HepG2 (cell line): ENCODE results near the gene ZNF546. TPM values are rescaled to one million over a fixed set of nuclear protein-coding genes. Genes with fewer than 3 reads are reported as not detected.

Experiments used
- ARID2 ChIP-seq: sonication (generic); formaldehyde crosslinking; IDR thresholded peaks from 2 replicates; pipeline ENCODE4 v1.8.1; 2022; ENCODE audit warnings: mild to moderate bottlenecking, missing genetic modification reagents, borderline replicate concordance
- CREM ChIP-seq, 2 experiments: sonication (generic) in 1 of 2; formaldehyde crosslinking in 1 of 2; IDR thresholded peaks; 2 replicates each; pipeline versions ENCODE4 v1.4.0 to v1.6.1; 2016 to 2020; ENCODE audit warnings: antibody characterized with exemption in 1 of 2, mild to moderate bottlenecking in 1 of 2, missing genetic modification reagents in 1 of 2
- FOXA1 ChIP-seq, 2 experiments: fragments of 450-650 bp in 1 of 2; sonication (generic) in 1 of 2; formaldehyde crosslinking in 1 of 2; IDR thresholded peaks; 2 replicates each; pipeline versions ENCODE4 v1.4.0 to v1.6.1; 2016 to 2020; ENCODE audit warnings: missing genetic modification reagents in 1 of 2
- HHEX ChIP-seq: IDR thresholded peaks from 2 replicates; pipeline ENCODE4 v1.6.1; 2016; ENCODE audit warnings: control low read depth
- HOXA9 ChIP-seq: sonication (generic); formaldehyde crosslinking; IDR thresholded peaks from 2 replicates; pipeline ENCODE4 v1.8.1; 2022; ENCODE audit warnings: missing genetic modification reagents, mild to moderate bottlenecking, moderate library complexity, borderline replicate concordance
- KDM1A ChIP-seq: IDR thresholded peaks from 2 replicates; pipeline ENCODE4 v1.6.1; 2016; ENCODE audit warnings: missing compliant biosample characterization
- MYC ChIP-seq: sonication (generic); formaldehyde crosslinking; IDR thresholded peaks from 2 replicates; pipeline ENCODE4 v1.9.0; 2021; ENCODE audit warnings: missing genetic modification reagents, borderline replicate concordance
- NCOA2 ChIP-seq: sonication (generic); formaldehyde crosslinking; IDR thresholded peaks from 2 replicates; pipeline ENCODE4 v1.8.0; 2022; ENCODE audit warnings: inconsistent platforms
- NFE2L1 ChIP-seq: sonication (generic); formaldehyde crosslinking; IDR thresholded peaks from 2 replicates; pipeline ENCODE4 v1.4.0; 2020; ENCODE audit warnings: missing genetic modification reagents, mild to moderate bottlenecking, borderline replicate concordance
- NONO ChIP-seq, 2 experiments: fragments of 450-650 bp in 1 of 2; sonication (generic) in 1 of 2; formaldehyde crosslinking in 1 of 2; IDR thresholded peaks in 1 of 2; conservative IDR thresholded peaks in 1 of 2; 2 replicates each; pipeline versions ENCODE4 v1.6.1 to v1.8.0; 2017 to 2022; ENCODE audit warnings: mild to moderate bottlenecking in 1 of 2, missing genetic modification reagents in 1 of 2, moderate library complexity in 1 of 2
- NPAS2 ChIP-seq: sonication (generic); formaldehyde crosslinking; IDR thresholded peaks from 2 replicates; pipeline ENCODE4 v1.8.0; 2022; ENCODE audit warnings: mild to moderate bottlenecking, missing genetic modification reagents, borderline replicate concordance
- PCBP2 ChIP-seq: fragments of 200-400 bp; formaldehyde crosslinking; optimal IDR thresholded peaks from 2 replicates; pipeline ENCODE3; 2018; ENCODE audit warnings: low read length, low read depth; ENCODE audit not compliant: poor library complexity, severe bottlenecking
- SIN3A ChIP-seq: IDR thresholded peaks from 2 replicates; pipeline ENCODE4 v1.6.1; 2011; ENCODE audit warnings: low read depth, mild to moderate bottlenecking, control low read depth, low read length, borderline replicate concordance
- STAG1 ChIP-seq: sonication (generic); formaldehyde crosslinking; IDR thresholded peaks from 2 replicates; pipeline ENCODE4 v1.4.0; 2020; ENCODE audit warnings: missing genetic modification reagents
- ZNF225 ChIP-seq: sonication (generic); formaldehyde crosslinking; IDR thresholded peaks from 2 replicates; pipeline ENCODE4 v1.4.0; 2020; ENCODE audit warnings: mild to moderate bottlenecking, missing genetic modification reagents
- ZNF3 ChIP-seq: IDR thresholded peaks from 2 replicates; pipeline ENCODE4 v1.7.0; 2017; ENCODE audit warnings: inconsistent platforms
- ZNF446 ChIP-seq: sonication (generic); formaldehyde crosslinking; IDR thresholded peaks from 2 replicates; pipeline ENCODE4 v1.5.0; 2020; ENCODE audit warnings: mild to moderate bottlenecking, missing genetic modification reagents
- ZNF790 ChIP-seq: sonication (generic); formaldehyde crosslinking; IDR thresholded peaks from 2 replicates; pipeline ENCODE4 v1.8.0; 2022; ENCODE audit warnings: missing genetic modification reagents, mild to moderate bottlenecking, borderline replicate concordance
- ZSCAN25 ChIP-seq: sonication (generic); formaldehyde crosslinking; IDR thresholded peaks from 2 replicates; pipeline ENCODE4 v1.8.0; 2022; ENCODE audit warnings: mild to moderate bottlenecking, missing genetic modification reagents
- polyA plus RNA-seq, 8 experiments: library from polyadenylated mRNA; depleted of rRNA in 3 of 8; stranded (reverse) in 7 of 8; unstranded in 1 of 8; fragments of >200 nt; fragmentation: Illumina TruSeq in 4 of 8; extraction: Trizol in 4 of 8; gene quantifications; 2 replicates each; pipeline versions ENCODE4 v1.2.1 to v1.2.3, GENCODE V29; 2011 to 2016; ENCODE audit warnings: low read depth in 4 of 8, missing spikeins in 1 of 8, mixed read lengths in 1 of 8; ENCODE audit not compliant: insufficient read depth in 1 of 8
- total RNA-seq, 5 experiments: library from RNA; depleted of rRNA; stranded (reverse); fragments of >200 nt; fragmentation: Illumina TruSeq; extraction: Trizol; gene quantifications; 2 replicates each; pipeline ENCODE4 v1.2.3, GENCODE V29; 2016; ENCODE audit warnings: low read depth in 1 of 5
- TF ChIP-seq, protein P1 (sequence below), 2 experiments: sonication (generic) in 1 of 2; formaldehyde crosslinking in 1 of 2; IDR thresholded peaks; 2 replicates each; pipeline versions ENCODE4 v1.4.0 to v1.6.1; 2018 to 2020; ENCODE audit warnings: missing genetic modification reagents in 2 of 2, borderline replicate concordance in 1 of 2, low read depth in 1 of 2, mild to moderate bottlenecking in 1 of 2, missing biosample characterization in 1 of 2
- TF ChIP-seq, protein P2 (sequence below): sonication (generic); formaldehyde crosslinking; IDR thresholded peaks from 2 replicates; pipeline ENCODE4 v1.5.0; 2020; ENCODE audit warnings: missing genetic modification reagents
- TF ChIP-seq, protein P3 (sequence below): sonication (generic); formaldehyde crosslinking; IDR thresholded peaks from 2 replicates; pipeline ENCODE4 v1.5.1; 2020; ENCODE audit warnings: mild to moderate bottlenecking, missing genetic modification reagents, moderate library complexity
- TF ChIP-seq, protein P4 (sequence below): sonication (generic); formaldehyde crosslinking; conservative IDR thresholded peaks from 2 replicates; pipeline ENCODE4 v1.4.0; 2020; ENCODE audit warnings: missing genetic modification reagents

The ZNF546 gene
- total and polyA plus RNA-seq, 2 of the 13 experiments (the other 11 are each of a cell fraction or from before 2014, with no cell fraction given): 2.2 to 4.1 TPM

DNA sequence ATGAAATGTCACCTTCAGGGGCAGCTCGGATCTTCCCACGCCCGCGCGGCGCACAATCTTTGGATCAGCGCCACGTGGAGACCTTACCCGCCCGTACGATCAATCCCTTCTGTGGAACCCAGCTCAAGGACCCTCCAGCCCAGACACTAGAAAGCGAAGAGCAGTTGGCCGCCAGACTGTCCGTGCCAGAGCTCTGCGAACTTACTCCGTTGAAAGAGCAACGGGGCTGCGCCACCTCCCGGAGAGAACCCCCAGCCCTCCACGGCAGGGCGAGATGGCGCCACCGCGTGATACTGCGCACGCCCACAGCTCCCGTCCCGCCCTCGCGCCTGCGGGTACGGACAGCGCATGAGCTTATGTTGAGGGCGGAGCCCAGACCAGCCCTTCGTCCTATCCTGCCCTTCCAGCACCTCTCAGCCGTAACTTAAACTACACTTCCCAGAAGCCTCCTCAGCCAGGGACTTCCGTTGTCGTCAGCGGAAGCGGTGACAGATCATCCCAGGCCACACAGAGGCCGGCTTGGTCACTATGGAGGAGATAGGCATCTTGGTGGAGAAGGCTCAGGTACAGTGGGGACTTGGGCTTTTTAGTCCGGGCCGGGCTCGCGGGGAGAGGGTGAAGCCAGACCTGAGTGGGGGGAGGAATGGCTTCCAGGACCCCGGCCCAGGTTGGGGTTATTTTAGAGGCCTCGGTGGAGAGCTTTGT lies 26.0 kb upstream of the ZNF546 start, which contains the start of gene PSMC4 (continued):
- TF ChIP-seq NFE2L1 (peak; percentile 31; the same call in 1 of the 2 replicates), KDM1A (CRISPR knock-in tag) (no peak), SIN3A (peak; percentile 81; the same call in 1 of the 2 replicates), HOXA9 (CRISPR knock-in tag) (no peak), ZNF225 (CRISPR knock-in tag) (peak; percentile 88), ZNF790 (CRISPR knock-in tag) (no peak), ARID2 (no peak), MYC (peak; percentile 93), PCBP2 (no peak), FOXA1 (IDR thresholded peaks at IDR 0.05) (no peak), FOXA1 (CRISPR knock-in tag; IDR thresholded peaks at IDR 0.05) (peak; percentile 52), ZNF3 (CRISPR knock-in tag) (no peak), STAG1 (peak; percentile 99), ZNF446 (CRISPR knock-in tag) (no peak), CREM (IDR thresholded peaks at IDR 0.05) (peak; percentile 97), CREM (CRISPR knock-in tag; IDR thresholded peaks at IDR 0.05) (no peak), NPAS2 (CRISPR knock-in tag) (no peak), NONO (IDR thresholded peaks at IDR 0.05) (no peak), NONO (CRISPR knock-in tag; conservative IDR thresholded peaks at IDR 0.05) (peak; percentile 91), ZSCAN25 (CRISPR knock-in tag) (peak; percentile 63; the same call in 1 of the 2 replicates), NCOA2 (CRISPR knock-in tag) (peak; percentile 74), HHEX (CRISPR knock-in tag) (no peak)
- TF ChIP-seq, protein P1, sequence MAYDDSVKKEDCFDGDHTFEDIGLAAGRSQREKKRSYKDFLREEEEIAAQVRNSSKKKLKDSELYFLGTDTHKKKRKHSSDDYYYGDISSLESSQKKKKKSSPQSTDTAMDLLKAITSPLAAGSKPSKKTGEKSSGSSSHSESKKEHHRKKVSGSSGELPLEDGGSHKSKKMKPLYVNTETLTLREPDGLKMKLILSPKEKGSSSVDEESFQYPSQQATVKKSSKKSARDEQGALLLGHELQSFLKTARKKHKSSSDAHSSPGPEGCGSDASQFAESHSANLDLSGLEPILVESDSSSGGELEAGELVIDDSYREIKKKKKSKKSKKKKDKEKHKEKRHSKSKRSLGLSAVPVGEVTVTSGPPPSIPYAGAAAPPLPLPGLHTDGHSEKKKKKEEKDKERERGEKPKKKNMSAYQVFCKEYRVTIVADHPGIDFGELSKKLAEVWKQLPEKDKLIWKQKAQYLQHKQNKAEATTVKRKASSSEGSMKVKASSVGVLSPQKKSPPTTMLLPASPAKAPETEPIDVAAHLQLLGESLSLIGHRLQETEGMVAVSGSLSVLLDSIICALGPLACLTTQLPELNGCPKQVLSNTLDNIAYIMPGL (CRISPR knock-in tag; IDR thresholded peaks at IDR 0.05; ENCODE audit: borderline replicate concordance in 1 of 2, low read depth in 1 of 2): peak; percentile 95 to 97
- TF ChIP-seq, protein P2, sequence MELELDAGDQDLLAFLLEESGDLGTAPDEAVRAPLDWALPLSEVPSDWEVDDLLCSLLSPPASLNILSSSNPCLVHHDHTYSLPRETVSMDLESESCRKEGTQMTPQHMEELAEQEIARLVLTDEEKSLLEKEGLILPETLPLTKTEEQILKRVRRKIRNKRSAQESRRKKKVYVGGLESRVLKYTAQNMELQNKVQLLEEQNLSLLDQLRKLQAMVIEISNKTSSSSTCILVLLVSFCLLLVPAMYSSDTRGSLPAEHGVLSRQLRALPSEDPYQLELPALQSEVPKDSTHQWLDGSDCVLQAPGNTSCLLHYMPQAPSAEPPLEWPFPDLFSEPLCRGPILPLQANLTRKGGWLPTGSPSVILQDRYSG (CRISPR knock-in tag): 0 out of 2 replicates have a peak, but pooled peaks have one; percentile 38
- TF ChIP-seq, protein P3, sequence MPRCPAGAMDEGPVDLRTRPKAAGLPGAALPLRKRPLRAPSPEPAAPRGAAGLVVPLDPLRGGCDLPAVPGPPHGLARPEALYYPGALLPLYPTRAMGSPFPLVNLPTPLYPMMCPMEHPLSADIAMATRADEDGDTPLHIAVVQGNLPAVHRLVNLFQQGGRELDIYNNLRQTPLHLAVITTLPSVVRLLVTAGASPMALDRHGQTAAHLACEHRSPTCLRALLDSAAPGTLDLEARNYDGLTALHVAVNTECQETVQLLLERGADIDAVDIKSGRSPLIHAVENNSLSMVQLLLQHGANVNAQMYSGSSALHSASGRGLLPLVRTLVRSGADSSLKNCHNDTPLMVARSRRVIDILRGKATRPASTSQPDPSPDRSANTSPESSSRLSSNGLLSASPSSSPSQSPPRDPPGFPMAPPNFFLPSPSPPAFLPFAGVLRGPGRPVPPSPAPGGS: peak; percentile 82; the same call in 1 of the 2 replicates
- TF ChIP-seq, protein P4, sequence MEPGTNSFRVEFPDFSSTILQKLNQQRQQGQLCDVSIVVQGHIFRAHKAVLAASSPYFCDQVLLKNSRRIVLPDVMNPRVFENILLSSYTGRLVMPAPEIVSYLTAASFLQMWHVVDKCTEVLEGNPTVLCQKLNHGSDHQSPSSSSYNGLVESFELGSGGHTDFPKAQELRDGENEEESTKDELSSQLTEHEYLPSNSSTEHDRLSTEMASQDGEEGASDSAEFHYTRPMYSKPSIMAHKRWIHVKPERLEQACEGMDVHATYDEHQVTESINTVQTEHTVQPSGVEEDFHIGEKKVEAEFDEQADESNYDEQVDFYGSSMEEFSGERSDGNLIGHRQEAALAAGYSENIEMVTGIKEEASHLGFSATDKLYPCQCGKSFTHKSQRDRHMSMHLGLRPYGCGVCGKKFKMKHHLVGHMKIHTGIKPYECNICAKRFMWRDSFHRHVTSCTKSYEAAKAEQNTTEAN (CRISPR knock-in tag): peak; percentile 85
